Keratinocyte (primary cell): Measurements from ENCODE around the gene KLK6. TPM values are rescaled to one million over a fixed set of nuclear protein-coding genes. Genes with fewer than 3 reads are reported as not detected.

Source experiments
- DNase-seq: peaks from one replicate; pipeline ENCODE4 v3.0.0-alpha.2; 2011; ENCODE audit warnings: low read depth, missing footprints, low spot score
- FAIRE-seq: peaks from 2 replicates; lab custom pipeline; 2011; peaks lifted over from hg19 to GRCh38; lab: Jason Lieb, UNC
- H2AFZ ChIP-seq: 2 replicates; pipeline ENCODE4 v1.6.0; 2012; ENCODE audit warnings: low read length, control low read depth, inconsistent platforms; ENCODE audit not compliant: control insufficient read depth
- H3K27ac ChIP-seq: 2 replicates; pipeline ENCODE4 v1.5.1; 2011; ENCODE audit warnings: low read length; ENCODE audit not compliant: control insufficient read depth, insufficient read depth
- H3K27me3 ChIP-seq: 3 replicates; pipeline ENCODE4 v1.6.0; 2011; ENCODE audit warnings: low read length; ENCODE audit not compliant: control insufficient read depth, insufficient read depth; ENCODE audit errors: extremely low read depth
- H3K36me3 ChIP-seq, 2 experiments: 2 replicates in 1 of 2; 3 replicates in 1 of 2; pipeline ENCODE4 v1.5.1; 2011; ENCODE audit warnings: low read length in 2 of 2, mild to moderate bottlenecking in 1 of 2; ENCODE audit not compliant: control insufficient read depth in 2 of 2, insufficient read depth in 2 of 2; ENCODE audit errors: extremely low read depth in 1 of 2
- H3K4me1 ChIP-seq: 3 replicates; pipeline ENCODE4 v1.5.1; 2011; ENCODE audit warnings: low read length; ENCODE audit not compliant: control insufficient read depth, insufficient read depth; ENCODE audit errors: extremely low read depth
- H3K4me2 ChIP-seq: 3 replicates; pipeline ENCODE4 v1.6.0; 2011; ENCODE audit warnings: low read depth, low read length; ENCODE audit not compliant: control insufficient read depth, insufficient read depth; ENCODE audit errors: extremely low read depth
- H3K4me3 ChIP-seq, 3 experiments: fragments of 200-600 bp in 1 of 3; sonication (generic) in 1 of 3; 2 replicates in 2 of 3; 3 replicates in 1 of 3; pipeline ENCODE4 v1.5.1; 2011 to 2016; ENCODE audit warnings: low read length in 3 of 3, mild to moderate bottlenecking in 3 of 3, control low read depth in 2 of 3, inconsistent platforms in 1 of 3, low read depth in 1 of 3, mixed read lengths in 1 of 3, mixed run types in 1 of 3, moderate library complexity in 1 of 3; ENCODE audit not compliant: control insufficient read depth in 2 of 3, insufficient read depth in 2 of 3; ENCODE audit errors: extremely low read depth in 1 of 3
- H3K79me2 ChIP-seq: 2 replicates; pipeline ENCODE4 v1.6.0; 2012; ENCODE audit warnings: low read length; ENCODE audit not compliant: control insufficient read depth, insufficient read depth
- H3K9ac ChIP-seq: 3 replicates; pipeline ENCODE4 v1.6.0; 2011; ENCODE audit warnings: low read length; ENCODE audit not compliant: control insufficient read depth, insufficient read depth; ENCODE audit errors: extremely low read depth
- H3K9me1 ChIP-seq: 3 replicates; pipeline ENCODE4 v1.6.0; 2011; ENCODE audit warnings: low read length; ENCODE audit not compliant: control insufficient read depth, insufficient read depth; ENCODE audit errors: extremely low read depth
- H3K9me3 ChIP-seq: 2 replicates; pipeline ENCODE4 v1.5.1; 2012; ENCODE audit warnings: low read depth, low read length; ENCODE audit not compliant: control insufficient read depth
- H4K20me1 ChIP-seq: 3 replicates; pipeline ENCODE4 v1.6.0; 2011; ENCODE audit warnings: low read length; ENCODE audit not compliant: control insufficient read depth, insufficient read depth; ENCODE audit errors: extremely low read depth
- CTCF ChIP-seq, 3 experiments: IDR thresholded peaks in 1 of 3; conservative IDR thresholded peaks in 1 of 3; optimal IDR thresholded peaks in 1 of 3; 2 replicates in 2 of 3; 3 replicates in 1 of 3; pipeline versions ENCODE3 to v1.5.1; 2011; ENCODE audit warnings: low read length in 3 of 3, mild to moderate bottlenecking in 3 of 3, moderate library complexity in 2 of 3, control low read depth in 1 of 3, inconsistent platforms in 1 of 3; ENCODE audit not compliant: insufficient read depth in 2 of 3; ENCODE audit errors: extremely low read depth in 1 of 3
- EZH2 ChIP-seq: IDR thresholded peaks from one replicate; pipeline ENCODE4 v1.6.1; 2012; ENCODE audit warnings: inconsistent platforms, mild to moderate bottlenecking, low read length, moderate library complexity
- dilution Hi-C: fragments of 300-500 bp; cut with MboI; formaldehyde crosslinking; loops from one replicate; pipeline ENCODE4 v1.7.0; 2020; ENCODE audit warnings: low sequenced_read_pairs; ENCODE audit not compliant: extremely low pct_ligation_motif_present
- polyA plus RNA-seq, 5 experiments: library from polyadenylated mRNA; depleted of rRNA in 3 of 5; stranded (reverse) in 3 of 5; stranded (forward) in 1 of 5; unstranded in 1 of 5; fragments of >200 nt; gene quantifications; 1 replicate in 1 of 5; 2 replicates in 3 of 5; 3 replicates in 1 of 5; pipeline versions ENCODE4 v1.2.1 to v1.2.3, GENCODE V29; 2011 to 2012; ENCODE audit warnings: missing spikeins in 2 of 5, low read depth in 1 of 5, low replicate concordance in 1 of 5

Gene KLK6
- polyA plus RNA-seq, 1 donor (not counting 4 experiments of a cell fraction or from before 2014, with no cell fraction given) = 1.9 TPM

- no peak for FAIRE-seq
- no peak overlapping the region for H3K4me2 ChIP-seq
- peaks cover 21% of the 10 kb centered on the region for H3K4me1 ChIP-seq
- H3K27ac ChIP-seq = no peak overlapping the region
- no peaks in the 10 kb centered on the region for H3K27me3 ChIP-seq
- H3K9me3 ChIP-seq = no peaks in the 10 kb centered on the region
- TF ChIP-seq EZH2 (no peak), CTCF (optimal IDR thresholded peaks at IDR 0.05 in 1 of 3, IDR thresholded peaks at IDR 0.05 in 1 of 3, conservative IDR thresholded peaks at IDR 0.05 in 1 of 3; ENCODE audit: extremely low read depth in 1 of 3, insufficient read depth in 2 of 3, low read length in 3 of 3) (no peak)
- no peaks in the 10 kb centered on the region for H3K9me1 ChIP-seq
- H3K9ac ChIP-seq = no peak overlapping the region
- H3K79me2 ChIP-seq = no peaks in the 10 kb centered on the region
- dilution Hi-C loops = no loop called here
- no peaks in the 10 kb centered on the region for H4K20me1 ChIP-seq
- H3K36me3 ChIP-seq = no peaks in the 10 kb centered on the region
- no peak overlapping the region for H3K4me3 ChIP-seq
- no peak for DNase-seq
- H2AFZ ChIP-seq = no peak overlapping the region
These were observed 29.8 kb downstream of the KLK6 start for GRCh38 chr19:50939596-50939995.

GRCh38 chr19:50933640-50934039, 35.8 kb downstream of the KLK6 start:
- DNase-seq = peak; percentile 94
- Histone ChIP-seq H3K27ac (peak overlapping the region; percentile 91), H2AFZ (no peak overlapping the region), H3K4me3 (no peak overlapping the region), H3K4me2 (peak overlapping the region; percentile 51), H4K20me1 (no peaks in the 10 kb centered on the region), H3K36me3 (no peaks in the 10 kb centered on the region), H3K27me3 (no peaks in the 10 kb centered on the region), H3K9me1 (no peaks in the 10 kb centered on the region), H3K4me1 (peaks cover 40% of the 10 kb centered on the region), H3K9me3 (no peaks in the 10 kb centered on the region), H3K9ac (peak overlapping the region; percentile 14), H3K79me2 (no peaks in the 10 kb centered on the region)
- no peak for TF ChIP-seq EZH2
- TF ChIP-seq CTCF (optimal IDR thresholded peaks at IDR 0.05 in 1 of 3, IDR thresholded peaks at IDR 0.05 in 1 of 3, conservative IDR thresholded peaks at IDR 0.05 in 1 of 3; ENCODE audit: extremely low read depth in 1 of 3, insufficient read depth in 2 of 3, low read length in 3 of 3) = no peak
- dilution Hi-C loops = no loop called here
- peak; percentile 97 for FAIRE-seq
